Right atrium auricular region (tissue), 2 donors: Measurements from ENCODE around the gene UTP25. TPM values are rescaled to one million over a fixed set of nuclear protein-coding genes. Genes with fewer than 3 reads are reported as not detected.

Experiments
- DNase-seq: peaks from one replicate; pipeline ENCODE4 v3.0.0-alpha.2; 2019; ENCODE audit warnings: low spot score
- H3K27ac ChIP-seq, 2 donors: fragments of 200-600 bp; sonication (generic); 1 replicate in 1 of 2; 2 replicates in 1 of 2; pipeline ENCODE4 v1.5.1; 2016 to 2019
- H3K27me3 ChIP-seq, 2 donors: fragments of 200-600 bp; sonication (generic); one replicate each; pipeline versions ENCODE4 v1.5.1 to v1.6.0; 2017 to 2019
- H3K36me3 ChIP-seq: fragments of 200-600 bp; sonication (generic); one replicate; pipeline ENCODE4 v1.5.1; 2016
- H3K4me1 ChIP-seq, 2 donors: fragments of 200-600 bp; sonication (generic); one replicate each; pipeline versions ENCODE4 v1.5.1 to v1.6.0; 2017 to 2019
- H3K4me3 ChIP-seq, 2 donors: fragments of 200-600 bp; sonication (generic); 1 replicate in 1 of 2; 2 replicates in 1 of 2; pipeline ENCODE4 v1.5.1; 2017 to 2019; ENCODE audit warnings: mild to moderate bottlenecking in 1 of 2, moderate library complexity in 1 of 2
- H3K9me3 ChIP-seq, 2 donors: fragments of 200-600 bp; sonication (generic); one replicate each; pipeline ENCODE4 v1.5.1; 2019
- CTCF ChIP-seq, 2 donors: fragments of 200-600 bp; sonication (generic); IDR thresholded peaks; one replicate each; pipeline ENCODE4 v1.5.1; 2019; ENCODE audit warnings: antibody characterized with exemption in 2 of 2
- total RNA-seq, 2 donors: library from RNA; depleted of rRNA; stranded (reverse); fragments of >200 nt; gene quantifications; one replicate each; pipeline ENCODE4 v1.1.0, GENCODE V29; 2016

The UTP25 gene
- total RNA-seq, 2 donors from 2014 or later = 2.8 to 3.9 TPM

DNA sequence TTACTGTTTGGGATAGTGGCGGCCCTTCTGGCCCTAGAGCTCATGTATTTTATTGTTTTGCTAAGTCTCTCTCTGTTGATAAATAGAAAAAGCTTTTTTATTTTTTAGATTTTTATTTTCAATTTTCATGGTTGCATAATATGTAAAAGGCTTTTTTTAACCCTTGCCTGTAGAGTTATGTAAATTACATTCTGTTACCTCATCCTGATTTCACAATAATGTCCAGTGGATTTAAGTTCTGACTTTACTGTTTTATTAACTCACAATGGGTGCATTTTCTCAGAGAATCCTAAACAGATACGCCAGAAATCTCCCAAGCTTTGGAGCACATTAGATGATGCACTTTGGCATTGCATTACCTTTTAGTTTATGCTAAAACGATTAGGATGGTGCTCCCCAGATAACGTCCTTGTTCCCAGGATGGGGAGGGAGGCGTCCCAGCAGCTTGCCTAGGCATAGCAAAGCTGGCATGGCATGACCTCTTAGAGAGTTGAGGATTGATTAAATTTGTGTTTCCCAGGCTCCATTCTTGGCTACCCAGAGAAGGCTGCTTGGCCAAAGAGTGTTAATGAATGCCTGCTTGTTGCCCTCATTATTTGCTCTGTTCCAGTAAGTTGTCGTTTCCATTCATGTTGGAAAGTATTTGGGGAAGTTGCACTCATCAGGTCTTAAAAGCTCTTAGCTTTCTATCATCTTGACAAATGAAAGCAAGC, 17.1 kb downstream of the UTP25 start:
- Histone ChIP-seq H3K9me3 (no peaks in the 10 kb centered on the region), H3K4me3 (no peak overlapping the region), H3K27ac (no peak overlapping the region), H3K36me3 (peaks cover 41% of the 10 kb centered on the region), H3K4me1 (no peaks in the 10 kb centered on the region), H3K27me3 (no peaks in the 10 kb centered on the region)
- TF ChIP-seq CTCF (IDR thresholded peaks at IDR 0.05) = no peak
- DNase-seq = no peak

DNA sequence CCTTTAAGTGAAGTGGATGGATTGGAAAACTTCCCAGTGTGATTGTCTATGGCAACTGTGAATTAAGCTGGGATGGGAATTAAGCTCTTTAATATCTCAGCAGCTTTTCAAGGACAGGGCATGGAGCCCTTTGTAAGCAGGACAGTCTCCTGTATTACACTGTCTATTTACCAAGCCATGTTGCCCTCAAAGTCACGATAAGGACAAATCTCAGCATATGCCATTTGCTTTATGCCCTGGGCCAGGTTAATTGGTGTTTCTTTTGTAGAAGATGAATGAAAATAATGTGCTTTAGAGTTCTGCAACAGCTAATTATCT, 17.6 kb downstream of the UTP25 start:
- no peak for TF ChIP-seq CTCF (IDR thresholded peaks at IDR 0.05)
- H3K9me3 ChIP-seq = no peaks in the 10 kb centered on the region
- peaks cover 37% of the 10 kb centered on the region for H3K36me3 ChIP-seq
- H3K27ac ChIP-seq = no peak overlapping the region
- no peak overlapping the region for H3K4me3 ChIP-seq
- DNase-seq = no peak
- no peaks in the 10 kb centered on the region for H3K27me3 ChIP-seq
- H3K4me1 ChIP-seq = no peaks in the 10 kb centered on the region

DNA sequence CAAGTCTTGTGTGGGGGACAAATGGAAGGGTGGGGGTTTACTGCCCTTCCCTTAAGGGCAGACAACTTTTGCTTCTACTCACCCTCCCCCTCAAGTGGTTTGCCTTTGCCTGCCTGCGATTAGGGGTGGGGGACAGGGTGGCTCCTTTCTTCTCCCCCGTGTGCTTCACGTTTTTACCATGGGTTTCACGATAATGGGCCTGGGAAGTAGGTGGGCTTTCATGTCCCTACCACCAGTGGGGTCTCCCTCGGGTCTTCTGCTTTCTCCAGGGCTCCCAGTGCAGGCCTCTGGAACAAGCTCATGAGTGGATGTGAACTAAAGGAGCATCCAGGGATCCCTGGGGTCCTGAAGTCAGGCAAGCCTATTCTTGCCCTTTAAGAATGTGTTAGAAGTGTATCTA, 21.6 kb downstream of the UTP25 start:
- no peak for DNase-seq
- no peak for TF ChIP-seq CTCF (IDR thresholded peaks at IDR 0.05)
- Histone ChIP-seq H3K4me3 (no peak overlapping the region), H3K4me1 (no peaks in the 10 kb centered on the region), H3K27me3 (no peaks in the 10 kb centered on the region), H3K36me3 (peaks cover 30% of the 10 kb centered on the region), H3K9me3 (no peaks in the 10 kb centered on the region), H3K27ac (no peak overlapping the region)

DNA sequence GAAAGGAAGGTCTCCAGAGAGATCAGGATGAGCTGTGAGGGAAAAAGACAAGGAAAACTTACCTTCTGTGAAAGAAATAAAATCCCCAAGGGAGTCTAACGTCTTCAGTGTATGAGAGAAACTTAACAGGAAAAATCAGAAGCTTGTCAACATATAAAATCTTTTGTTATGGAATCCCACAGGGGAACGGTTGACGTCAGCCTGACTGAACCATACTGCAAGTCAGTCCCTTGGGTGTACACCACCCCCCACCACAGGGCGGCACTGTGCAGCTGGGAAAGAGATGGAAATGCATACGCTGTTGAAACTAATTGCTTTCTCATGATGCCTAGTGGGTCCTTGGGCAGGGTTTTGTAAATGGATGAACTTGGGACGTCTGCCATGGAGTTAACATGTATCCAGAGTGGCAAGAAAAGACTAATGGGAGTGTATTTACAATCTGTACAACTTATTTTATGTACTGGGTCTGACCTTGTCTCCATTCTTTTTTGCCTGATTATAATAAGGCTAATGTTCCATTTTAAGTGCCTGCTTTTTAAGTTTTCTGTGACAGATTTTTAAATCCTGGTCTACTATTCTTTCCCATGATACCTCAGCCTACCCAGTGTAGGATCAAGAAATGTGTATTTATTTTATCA, 22.7 kb downstream of the UTP25 start:
- peak in 1 of 2 donors; percentile 52 for TF ChIP-seq CTCF (IDR thresholded peaks at IDR 0.05)
- Histone ChIP-seq H3K36me3 (peaks cover 32% of the 10 kb centered on the region), H3K27me3 (no peaks in the 10 kb centered on the region), H3K4me1 (no peaks in the 10 kb centered on the region), H3K4me3 (no peak overlapping the region), H3K27ac (no peak overlapping the region), H3K9me3 (no peaks in the 10 kb centered on the region)
- DNase-seq = no peak

DNA sequence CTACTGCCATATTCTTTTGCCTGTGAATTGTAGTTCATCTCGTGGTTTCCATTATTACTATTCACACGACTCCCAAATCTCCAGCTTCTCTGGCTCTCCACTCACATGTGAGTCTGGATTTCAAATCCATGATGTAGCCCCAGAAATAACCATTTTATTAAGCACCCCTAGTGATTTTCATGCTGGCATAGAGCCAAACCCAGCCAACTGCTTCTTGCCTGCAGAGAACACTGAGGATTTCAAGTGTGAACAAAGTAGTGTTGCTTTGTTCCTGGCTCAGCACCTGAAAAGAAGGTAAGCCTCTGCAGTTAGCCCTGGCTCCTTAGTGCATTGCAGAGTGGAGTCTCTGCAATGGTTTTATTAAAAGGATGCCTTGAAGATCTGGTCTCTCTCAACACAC, 25.9 kb downstream of the UTP25 start:
- no peak overlapping the region for H3K27ac ChIP-seq
- H3K27me3 ChIP-seq = no peaks in the 10 kb centered on the region
- peaks cover 32% of the 10 kb centered on the region for H3K36me3 ChIP-seq
- H3K4me1 ChIP-seq = no peaks in the 10 kb centered on the region
- H3K4me3 ChIP-seq = no peak overlapping the region
- DNase-seq = no peak
- H3K9me3 ChIP-seq = no peaks in the 10 kb centered on the region
- no peak for TF ChIP-seq CTCF (IDR thresholded peaks at IDR 0.05)

GRCh38 chr1:209854196-209854595, 26.4 kb downstream of the UTP25 start:
- Histone ChIP-seq H3K4me1 (no peaks in the 10 kb centered on the region), H3K27me3 (no peaks in the 10 kb centered on the region), H3K36me3 (peaks cover 32% of the 10 kb centered on the region), H3K27ac (no peak overlapping the region), H3K9me3 (no peaks in the 10 kb centered on the region), H3K4me3 (no peak overlapping the region)
- DNase-seq = no peak
- TF ChIP-seq CTCF (IDR thresholded peaks at IDR 0.05) = no peak
